K562 (cell line): ENCODE data around the gene OR5AU1. TPM values are rescaled to one million over a fixed set of nuclear protein-coding genes. Genes with fewer than 3 reads are reported as not detected.
A peak's percentile ranks its signal among the peaks of the same experiment; 100 is the strongest.

Experiments used
- ATAC-seq: fragments of 200-7000 bp; cut with Tn5 transposase; 3 replicates; pipeline ENCODE4 v1.9.1; 2020; ENCODE audit warnings: moderate library complexity
- BruUV-seq: library from RNA; stranded (reverse); fragments of 400-500 nt; replicated peaks from 2 replicates; lab custom pipeline; 2021; lab: Mats Ljungman, UMichigan
- CTCF ChIA-PET: fragments of 300-600 bp; formaldehyde crosslinking; extraction: SDS; loops from one replicate; lab custom pipeline; 2021; ENCODE audit warnings: low intra/inter-chr PET ratio; lab: Yijun Ruan, JAX
- POLR2A ChIA-PET: fragments of 300-600, 350-650 bp; sonication (Branson Sonifier 250); formaldehyde crosslinking; extraction: SDS; loops from one replicate; lab custom pipeline; 2021; ENCODE audit warnings: antibody characterized with exemption, inconsistent platforms; lab: Yijun Ruan, JAX
- DNase-seq, 4 experiments: peaks; one replicate each; pipeline versions ENCODE4 v3.0.0 to v3.0.0-alpha.2; 2011 to 2018; ENCODE audit warnings: low spot score in 3 of 4, mixed read lengths in 3 of 4; ENCODE audit errors: extremely low read depth in 1 of 4
- FAIRE-seq: peaks from 2 replicates; lab custom pipeline; 2011; peaks lifted over from hg19 to GRCh38; lab: Jason Lieb, UNC
- H2AFZ ChIP-seq: 2 replicates; pipeline ENCODE4 v1.6.0; 2011; ENCODE audit warnings: low read depth, low read length, control low read depth, inconsistent platforms
- H3K27ac ChIP-seq: fragments of 200-600 bp; 3 replicates; pipeline ENCODE4 v1.8.0; 2011; ENCODE audit warnings: low read depth, mild to moderate bottlenecking, control low read depth, inconsistent platforms, low read length, moderate library complexity, mixed read lengths; ENCODE audit errors: extremely low read depth
- H3K27me3 ChIP-seq, 2 experiments: fragments of 300-600 bp in 1 of 2; 2 replicates in 1 of 2; 3 replicates in 1 of 2; pipeline versions ENCODE4 v1.6.0 to v1.8.0; 2011; ENCODE audit warnings: inconsistent platforms in 2 of 2, low read length in 2 of 2, mild to moderate bottlenecking in 1 of 2, mixed read lengths in 1 of 2, moderate library complexity in 1 of 2; ENCODE audit not compliant: control insufficient read depth in 2 of 2, insufficient read depth in 2 of 2
- H3K36me3 ChIP-seq: fragments of 300-600 bp; 3 replicates; pipeline ENCODE4 v1.8.0; 2011; ENCODE audit warnings: mild to moderate bottlenecking, low read length, inconsistent platforms; ENCODE audit not compliant: control insufficient read depth, insufficient read depth
- H3K4me1 ChIP-seq, 2 experiments: fragments of 200-600 bp in 1 of 2; replicated peaks in 1 of 2; 2 replicates in 1 of 2; 3 replicates in 1 of 2; pipeline versions ENCODE4 v1.5.1 to v1.8.0; 2011; ENCODE audit warnings: inconsistent platforms in 2 of 2, low read length in 2 of 2, mild to moderate bottlenecking in 1 of 2, mixed read lengths in 1 of 2, moderate library complexity in 1 of 2; ENCODE audit not compliant: control insufficient read depth in 2 of 2, insufficient read depth in 2 of 2
- H3K4me2 ChIP-seq: 2 replicates; pipeline ENCODE4 v1.6.1; 2011; ENCODE audit warnings: low read length, control low read depth, inconsistent platforms, mixed read lengths; ENCODE audit not compliant: insufficient read depth
- H3K4me3 ChIP-seq: fragments of 200-600 bp; sonication (generic), shearing (Covaris generic); 2 replicates; pipeline ENCODE4 v1.5.1; 2016; ENCODE audit warnings: control low read depth, inconsistent platforms
- H3K79me2 ChIP-seq: fragments of 200-600 bp; 3 replicates; pipeline ENCODE4 v1.8.0; 2011; ENCODE audit warnings: low read length, inconsistent platforms; ENCODE audit not compliant: control insufficient read depth, insufficient read depth
- H3K9ac ChIP-seq, 2 experiments: 2 replicates each; pipeline versions ENCODE4 v1.6.0 to v1.6.1; 2011; ENCODE audit warnings: low read depth in 2 of 2, low read length in 2 of 2, control low read depth in 1 of 2, inconsistent platforms in 1 of 2, mild to moderate bottlenecking in 1 of 2, mixed read lengths in 1 of 2; ENCODE audit not compliant: insufficient read depth in 1 of 2
- H3K9me1 ChIP-seq: one replicate; pipeline ENCODE4 v1.6.0; 2011; ENCODE audit warnings: inconsistent platforms, mild to moderate bottlenecking, low read length, moderate library complexity; ENCODE audit not compliant: control insufficient read depth, insufficient read depth
- H3K9me3 ChIP-seq: replicated peaks from 2 replicates; pipeline ENCODE4 v1.5.1; 2011; ENCODE audit warnings: low read depth, low read length, inconsistent platforms; ENCODE audit not compliant: control insufficient read depth, insufficient read depth
- H4K20me1 ChIP-seq: replicated peaks from 2 replicates; pipeline ENCODE4 v1.6.1; 2011; ENCODE audit warnings: low read length, inconsistent platforms, mixed read lengths; ENCODE audit not compliant: control insufficient read depth, insufficient read depth
- ADNP ChIP-seq: fragments of 200-800 bp; sonication (Bioruptor generic); IDR thresholded peaks from 2 replicates; pipeline ENCODE4 v1.6.1; 2016; ENCODE audit warnings: missing genetic modification characterization, missing compliant biosample characterization
- ATF4 ChIP-seq: fragments of 450-650 bp; formaldehyde crosslinking; IDR thresholded peaks from 2 replicates; pipeline ENCODE4 v1.4.0; 2022; ENCODE audit warnings: mild to moderate bottlenecking, moderate library complexity
- BRD4 ChIP-seq: fragments of 200-600 bp; sonication (generic); IDR thresholded peaks from 2 replicates; pipeline ENCODE4 v1.6.1; 2017; ENCODE audit warnings: inconsistent platforms
- CHD1 ChIP-seq: fragments of 200-600 bp; sonication (generic); IDR thresholded peaks from one replicate; pipeline ENCODE4 v1.6.1; 2012; ENCODE audit warnings: mild to moderate bottlenecking, moderate library complexity, low read length, inconsistent platforms
- CREBBP ChIP-seq: IDR thresholded peaks from one replicate; pipeline ENCODE4 v1.6.1; 2012; ENCODE audit warnings: low read depth, mild to moderate bottlenecking, control low read depth, inconsistent platforms, low read length
- DNMT1 ChIP-seq: fragments of 450-650 bp; IDR thresholded peaks from 2 replicates; pipeline ENCODE4 v1.6.1; 2016; ENCODE audit warnings: antibody characterized with exemption, mild to moderate bottlenecking
- E2F4 ChIP-seq: sonication (generic); formaldehyde crosslinking; IDR thresholded peaks from 2 replicates; pipeline ENCODE4 v1.8.0; 2022; ENCODE audit warnings: mild to moderate bottlenecking, low read depth, missing genetic modification reagents
- GTF2F1 ChIP-seq: IDR thresholded peaks from 2 replicates; pipeline ENCODE4 v1.6.1; 2011; ENCODE audit warnings: low read depth, low read length, improper control_type of control experiment
- HDGF ChIP-seq: fragments of 450-650 bp; IDR thresholded peaks from 2 replicates; pipeline ENCODE4 v1.6.1; 2016
- KAT8 ChIP-seq: fragments of 450-650 bp; IDR thresholded peaks from 2 replicates; pipeline ENCODE4 v1.6.1; 2016; ENCODE audit warnings: low read depth, mild to moderate bottlenecking
- KDM4B ChIP-seq, 2 experiments: fragments of 450-650 bp in 1 of 2; sonication (generic) in 1 of 2; IDR thresholded peaks; 2 replicates each; pipeline ENCODE4 v1.6.1; 2016 to 2017; ENCODE audit warnings: borderline replicate concordance in 2 of 2, antibody characterized with exemption in 1 of 2, low read depth in 1 of 2, mild to moderate bottlenecking in 1 of 2
- MTA2 ChIP-seq: fragments of 450-650 bp; IDR thresholded peaks from 2 replicates; pipeline ENCODE4 v1.6.1; 2016; ENCODE audit warnings: low read depth
- NCOA2 ChIP-seq, 2 experiments: fragments of 450-650 bp; IDR thresholded peaks; 2 replicates each; pipeline ENCODE4 v1.6.1; 2018; ENCODE audit warnings: mild to moderate bottlenecking in 2 of 2, moderate library complexity in 1 of 2; ENCODE audit not compliant: partially characterized antibody in 2 of 2
- TAF15 ChIP-seq: fragments of 200-400 bp; formaldehyde crosslinking; IDR thresholded peaks from 2 replicates; pipeline ENCODE4 v1.6.1; 2017; ENCODE audit warnings: mild to moderate bottlenecking, low read depth, low read length, moderate library complexity
- XRCC5 ChIP-seq: fragments of 200-400 bp; formaldehyde crosslinking; IDR thresholded peaks from 2 replicates; pipeline ENCODE4 v1.6.1; 2017; ENCODE audit warnings: low read depth, mild to moderate bottlenecking, low read length
- ZFP36 ChIP-seq: fragments of 150-350 bp; IDR thresholded peaks from 2 replicates; pipeline ENCODE4 v1.6.1; 2018; ENCODE audit warnings: low read length, low read depth; ENCODE audit not compliant: partially characterized antibody
- ZFX ChIP-seq: sonication (generic); formaldehyde crosslinking; IDR thresholded peaks from 2 replicates; pipeline ENCODE4 v1.8.0; 2022; ENCODE audit warnings: mild to moderate bottlenecking, missing genetic modification reagents, moderate library complexity
- WGBS: fragments of 100-300 bp; shearing (Covaris generic); methylation state at CpG from one replicate; pipeline ENCODE4 v1.1.6; 2016; ENCODE audit warnings: low coverage, mixed read lengths; ENCODE audit not compliant: insufficient coverage; ENCODE audit errors: missing lambda C conversion rate; 5-methylcytosine and 5-hydroxymethylcytosine counted together
- in situ Hi-C: fragments of 300-500 bp; cut with MboI; formaldehyde crosslinking; loops from 4 replicates; pipeline ENCODE4 v1.15.0; 2018; ENCODE audit warnings: inconsistent platforms, mixed read lengths
- intact Hi-C: fragments of 100-400 bp; cut with micrococcal nuclease; formaldehyde crosslinking; loops from 2 replicates; pipeline ENCODE4 v1.14.2; 2022
- polyA plus RNA-seq, 8 experiments: library from polyadenylated mRNA; depleted of rRNA in 4 of 8; stranded (reverse) in 5 of 8; unstranded in 3 of 8; fragments of >200 nt; fragmentation: Nextera tagmentation in 2 of 8; fragmentation: Illumina TruSeq in 1 of 8; extraction: Ambion mirVana in 2 of 8; extraction: Trizol in 1 of 8; gene quantifications; 2 replicates each; pipeline versions ENCODE4 v1.2.1 to v1.2.3, GENCODE V29; 2011 to 2014; ENCODE audit warnings: inconsistent platforms in 1 of 8, missing spikeins in 1 of 8
- total RNA-seq, 7 experiments: library from RNA; depleted of rRNA in 6 of 7; stranded (reverse); fragments of >200 nt in 6 of 7; fragmentation: Illumina TruSeq in 2 of 7; extraction: Trizol in 2 of 7; gene quantifications; 2 replicates each; pipeline versions ENCODE4 v1.2.1 to v1.2.3, GENCODE V29; 2011 to 2021; ENCODE audit warnings: low replicate concordance in 1 of 7

Gene OR5AU1
- total and polyA plus RNA-seq, 9 of the 15 experiments (the other 6 are each of a cell fraction or from before 2014, with no cell fraction given), result not detected

DNA sequence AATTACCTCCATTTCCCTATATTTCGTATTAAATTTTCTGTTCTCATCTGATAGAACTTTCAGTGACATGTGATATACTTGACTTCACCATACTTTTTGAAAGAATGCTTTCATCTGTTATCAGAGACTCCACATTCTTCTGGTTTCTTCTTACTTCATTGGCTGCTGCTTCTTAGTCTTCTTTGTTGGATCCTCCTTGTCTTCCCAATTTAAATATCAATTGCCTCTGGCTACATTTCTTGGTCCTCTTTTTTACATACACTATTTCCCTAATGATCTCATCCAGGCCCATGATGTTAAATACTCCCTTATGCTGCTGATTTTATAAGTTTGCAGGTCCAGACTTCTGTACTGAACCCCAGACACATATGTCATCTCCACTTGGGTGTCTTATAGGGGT, 22.0 kb downstream of the OR5AU1 start:
- no peak overlapping the region for H3K9ac ChIP-seq
- in situ Hi-C loops (no loop called here), intact Hi-C loops (loop anchor here (2.0 kb wide), 1 partner anchor 27 kb away; no protein-coding TSS in a partner anchor)
- no peak overlapping the region for H3K4me2 ChIP-seq
- H3K4me3 ChIP-seq, result no peak overlapping the region
- H2AFZ ChIP-seq, result peak overlapping the region; percentile 49; the same call in 1 of the 2 replicates
- POLR2A ChIA-PET, result no interaction called here
- FAIRE-seq (no peak), ATAC-seq (0 out of 3 replicates have a peak, but pooled peaks have one; percentile 34), DNase-seq (no peak)
- H3K27ac ChIP-seq, result no peak overlapping the region
- H4K20me1 ChIP-seq, result no peaks in the 10 kb centered on the region
- H3K36me3 ChIP-seq, result no peaks in the 10 kb centered on the region
- no peaks in the 10 kb centered on the region; a peak in 1 of 5 replicates for H3K4me1 ChIP-seq
- no peaks in the 10 kb centered on the region for H3K27me3 ChIP-seq
- H3K9me3 ChIP-seq, result no peaks in the 10 kb centered on the region
- H3K79me2 ChIP-seq, result no peaks in the 10 kb centered on the region
- no TSS peak for BruUV-seq
- CTCF ChIA-PET, result no interaction called here
- 13% methylated on average over 1 of the region's 1 CpG for WGBS
- no peaks in the 10 kb centered on the region for H3K9me1 ChIP-seq
- TF ChIP-seq HDGF (no peak), DNMT1 (no peak), ATF4 (CRISPR knock-in tag) (no peak), ZFP36 (no peak), KAT8 (no peak), KDM4B (IDR thresholded peaks at IDR 0.05; ENCODE audit: borderline replicate concordance in 2 of 2, low read depth in 1 of 2) (no peak), CREBBP (no peak), GTF2F1 (no peak), TAF15 (no peak), E2F4 (CRISPR knock-in tag) (no peak), CHD1 (no peak), MTA2 (no peak), NCOA2 (IDR thresholded peaks at IDR 0.05; ENCODE audit: partially characterized antibody in 2 of 2) (no peak), ADNP (tag) (no peak), BRD4 (no peak), ZFX (CRISPR knock-in tag) (no peak), XRCC5 (no peak)
